ENCODE results near the gene TAF1. TPM values are rescaled to one million over a fixed set of nuclear protein-coding genes. Genes with fewer than 3 reads are reported as not detected.
"Not testable (repeated sequence)": the region's sequence is repeated elsewhere in the genome, so short reads cannot be mapped to it uniquely, and the experiment has no call there.

TAF1 gene
- total RNA-seq, 1 donor from 2014 or later, result 23.3 TPM

DNA sequence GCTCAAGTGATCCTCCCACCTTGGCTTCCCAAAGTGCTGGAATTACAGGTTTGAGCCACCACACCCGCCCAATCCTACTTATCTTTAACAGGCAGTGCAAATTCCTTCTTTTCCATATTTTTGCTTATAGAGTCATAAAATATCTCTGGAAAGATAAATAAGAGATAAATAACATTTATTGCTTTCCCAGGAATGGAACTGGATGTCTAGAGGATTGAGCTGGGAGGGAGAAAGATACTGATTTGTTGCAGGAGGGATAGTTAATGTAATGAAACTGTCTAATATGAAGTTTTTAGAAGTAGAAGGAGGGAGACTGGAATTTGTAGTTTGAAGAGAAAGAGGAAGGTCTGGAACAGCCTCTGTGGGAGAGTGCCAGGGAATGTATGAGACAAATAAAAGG is 44.4 kb upstream of the TAF1 start:
- DNase-seq (ENCODE audit: low read depth) (no peak), FAIRE-seq (no peak)
- no peaks in the 10 kb centered on the region for H3K27me3 Mint-ChIP-seq (ENCODE audit: low read depth, unreplicated experiment)
- H3K36me3 Mint-ChIP-seq (ENCODE audit: low read depth, unreplicated experiment), result peaks cover 12% of the 10 kb centered on the region
- no peak for TF ChIP-seq EZH2 (IDR thresholded peaks at IDR 0.05; ENCODE audit: insufficient read depth, low read length)
- TF ChIP-seq, protein P1, sequence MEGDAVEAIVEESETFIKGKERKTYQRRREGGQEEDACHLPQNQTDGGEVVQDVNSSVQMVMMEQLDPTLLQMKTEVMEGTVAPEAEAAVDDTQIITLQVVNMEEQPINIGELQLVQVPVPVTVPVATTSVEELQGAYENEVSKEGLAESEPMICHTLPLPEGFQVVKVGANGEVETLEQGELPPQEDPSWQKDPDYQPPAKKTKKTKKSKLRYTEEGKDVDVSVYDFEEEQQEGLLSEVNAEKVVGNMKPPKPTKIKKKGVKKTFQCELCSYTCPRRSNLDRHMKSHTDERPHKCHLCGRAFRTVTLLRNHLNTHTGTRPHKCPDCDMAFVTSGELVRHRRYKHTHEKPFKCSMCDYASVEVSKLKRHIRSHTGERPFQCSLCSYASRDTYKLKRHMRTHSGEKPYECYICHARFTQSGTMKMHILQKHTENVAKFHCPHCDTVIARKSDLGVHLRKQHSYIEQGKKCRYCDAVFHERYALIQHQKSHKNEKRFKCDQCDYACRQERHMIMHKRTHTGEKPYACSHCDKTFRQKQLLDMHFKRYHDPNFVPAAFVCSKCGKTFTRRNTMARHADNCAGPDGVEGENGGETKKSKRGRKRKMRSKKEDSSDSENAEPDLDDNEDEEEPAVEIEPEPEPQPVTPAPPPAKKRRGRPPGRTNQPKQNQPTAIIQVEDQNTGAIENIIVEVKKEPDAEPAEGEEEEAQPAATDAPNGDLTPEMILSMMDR (IDR thresholded peaks at IDR 0.05; ENCODE audit: insufficient read depth, low read depth, low read length), result no peak
- Histone ChIP-seq H3K4me2 (ENCODE audit: low read length) (no peak overlapping the region), H3K36me3 (ENCODE audit: insufficient read depth, low read length) (no peaks in the 10 kb centered on the region), H2AFZ (ENCODE audit: low read depth, low read length) (no peak overlapping the region), H4K20me1 (ENCODE audit: insufficient read depth, low read length) (no peaks in the 10 kb centered on the region), H3K27me3 (ENCODE audit: insufficient read depth, low read length) (no peaks in the 10 kb centered on the region), H3K27ac (ENCODE audit: low read depth, low read length) (no peak overlapping the region), H3K4me1 (ENCODE audit: insufficient read depth, low read length) (no peaks in the 10 kb centered on the region), H3K9ac (ENCODE audit: low read length) (no peak overlapping the region), H3K9me3 (ENCODE audit: insufficient read depth, low read depth, low read length) (no peaks in the 10 kb centered on the region), H3K4me3 (ENCODE audit: insufficient read depth, low read depth, low read length) (no peak overlapping the region), H3K79me2 (ENCODE audit: insufficient read depth, low read length) (no peaks in the 10 kb centered on the region)
- no peak overlapping the region for H3K27ac Mint-ChIP-seq (ENCODE audit: unreplicated experiment)
- H3K4me3 Mint-ChIP-seq (ENCODE audit: unreplicated experiment), result no peak overlapping the region
- no peaks in the 10 kb centered on the region for H3K4me1 Mint-ChIP-seq (ENCODE audit: low read depth, unreplicated experiment)
- no peaks in the 10 kb centered on the region for H3K9me3 Mint-ChIP-seq (ENCODE audit: unreplicated experiment)

DNA sequence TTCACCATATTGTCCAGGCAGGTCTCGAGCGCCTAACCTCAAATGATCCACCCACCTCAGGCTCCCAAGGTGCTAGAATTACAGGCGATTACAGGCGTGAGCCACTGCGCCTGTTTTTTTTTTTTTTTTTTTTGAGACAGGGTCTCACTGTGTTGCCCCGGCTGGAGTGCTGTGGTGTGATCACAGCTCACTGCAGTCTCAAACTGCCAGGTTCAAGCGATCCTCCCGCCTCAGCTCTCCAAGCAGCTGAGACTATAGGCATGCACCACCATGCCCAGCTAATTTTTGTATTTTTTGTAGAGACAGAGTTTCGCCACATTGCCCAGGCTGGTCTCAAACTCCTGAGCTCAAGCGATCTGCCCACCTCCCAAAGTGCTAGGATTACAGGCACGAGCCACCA is 41.7 kb upstream of the TAF1 start:
- not testable (repeated sequence) for H3K27ac Mint-ChIP-seq (ENCODE audit: unreplicated experiment); H3K4me1 ChIP-seq (ENCODE audit: insufficient read depth, low read length); H3K4me1 Mint-ChIP-seq (ENCODE audit: low read depth, unreplicated experiment); H3K27me3 ChIP-seq (ENCODE audit: insufficient read depth, low read length); H3K27ac ChIP-seq (ENCODE audit: low read depth, low read length); H3K9ac ChIP-seq (ENCODE audit: low read length); H3K36me3 ChIP-seq (ENCODE audit: insufficient read depth, low read length); H3K9me3 Mint-ChIP-seq (ENCODE audit: unreplicated experiment); H3K4me2 ChIP-seq (ENCODE audit: low read length); H3K79me2 ChIP-seq (ENCODE audit: insufficient read depth, low read length); H3K9me3 ChIP-seq (ENCODE audit: insufficient read depth, low read depth, low read length); H2AFZ ChIP-seq (ENCODE audit: low read depth, low read length); DNase-seq (ENCODE audit: low read depth); H4K20me1 ChIP-seq (ENCODE audit: insufficient read depth, low read length); H3K4me3 Mint-ChIP-seq (ENCODE audit: unreplicated experiment); FAIRE-seq; H3K4me3 ChIP-seq (ENCODE audit: insufficient read depth, low read depth, low read length); H3K27me3 Mint-ChIP-seq (ENCODE audit: low read depth, unreplicated experiment)
- peaks cover 15% of the 10 kb centered on the region for H3K36me3 Mint-ChIP-seq (ENCODE audit: low read depth, unreplicated experiment)

DNA sequence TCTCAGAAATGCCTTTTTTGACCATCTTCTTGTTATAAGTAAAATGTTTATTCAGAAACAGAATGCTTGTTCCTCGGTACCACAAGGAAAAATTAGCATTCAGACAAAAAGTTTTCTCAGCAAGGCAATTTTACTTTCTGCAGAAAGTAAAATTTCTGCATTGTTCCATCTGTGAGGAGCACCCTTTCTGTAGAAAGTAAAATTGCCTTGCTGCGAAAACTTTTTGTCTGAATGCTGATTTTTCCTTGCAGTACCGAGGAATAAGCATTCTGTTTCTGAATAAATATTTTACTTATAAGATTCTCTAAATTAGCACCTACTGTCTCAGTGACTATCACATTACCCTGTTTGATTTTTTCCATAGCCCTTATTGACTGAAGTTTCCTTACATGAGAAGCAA is 39.8 kb upstream of the TAF1 start:
- no peak for DNase-seq (ENCODE audit: low read depth)
- H3K36me3 Mint-ChIP-seq (ENCODE audit: low read depth, unreplicated experiment), result peaks cover 12% of the 10 kb centered on the region

DNA sequence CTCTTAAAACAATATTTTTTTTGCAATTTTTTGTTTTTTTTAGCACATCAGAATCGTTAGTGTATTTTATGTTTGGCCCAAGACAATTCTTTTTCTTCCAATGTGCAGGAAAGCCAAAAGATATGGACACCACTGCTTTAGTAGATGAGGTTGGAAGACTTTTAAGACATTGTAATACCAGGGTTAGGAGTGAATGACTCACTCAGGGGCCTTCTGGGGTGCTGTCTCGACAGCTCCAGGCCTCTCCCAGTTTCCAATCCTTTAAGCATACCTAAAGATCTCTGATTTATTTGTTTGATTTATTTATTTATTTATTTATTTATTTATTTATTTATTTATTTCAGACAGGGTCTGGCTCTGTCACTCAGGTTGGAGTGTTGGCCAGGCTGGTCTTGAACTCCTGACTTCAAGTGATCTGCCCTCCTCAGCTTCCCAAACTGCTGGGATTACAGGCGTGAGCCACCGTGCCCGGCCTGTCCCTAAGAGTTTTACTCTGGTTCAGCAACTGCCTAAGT is 16.9 kb upstream of the TAF1 start:
- H3K27me3 ChIP-seq (ENCODE audit: insufficient read depth, low read length); H3K36me3 Mint-ChIP-seq (ENCODE audit: low read depth, unreplicated experiment); H3K4me3 Mint-ChIP-seq (ENCODE audit: unreplicated experiment); H3K9ac ChIP-seq (ENCODE audit: low read length); H3K4me1 ChIP-seq (ENCODE audit: insufficient read depth, low read length); H3K27ac Mint-ChIP-seq (ENCODE audit: unreplicated experiment); H3K79me2 ChIP-seq (ENCODE audit: insufficient read depth, low read length); DNase-seq (ENCODE audit: low read depth); H3K4me2 ChIP-seq (ENCODE audit: low read length); H2AFZ ChIP-seq (ENCODE audit: low read depth, low read length); H3K36me3 ChIP-seq (ENCODE audit: insufficient read depth, low read length); H3K9me3 Mint-ChIP-seq (ENCODE audit: unreplicated experiment); H4K20me1 ChIP-seq (ENCODE audit: insufficient read depth, low read length); H3K27ac ChIP-seq (ENCODE audit: low read depth, low read length); H3K4me3 ChIP-seq (ENCODE audit: insufficient read depth, low read depth, low read length); H3K4me1 Mint-ChIP-seq (ENCODE audit: low read depth, unreplicated experiment); H3K9me3 ChIP-seq (ENCODE audit: insufficient read depth, low read depth, low read length); H3K27me3 Mint-ChIP-seq (ENCODE audit: low read depth, unreplicated experiment): not testable (repeated sequence)
- FAIRE-seq, result peak; percentile 5

More for the DNA sequence above, 39.8 kb upstream of the TAF1 start:
- no peaks in the 10 kb centered on the region for H3K9me3 ChIP-seq (ENCODE audit: insufficient read depth, low read depth, low read length)
- H3K4me3 ChIP-seq (ENCODE audit: insufficient read depth, low read depth, low read length), result no peak overlapping the region
- no peak overlapping the region for H2AFZ ChIP-seq (ENCODE audit: low read depth, low read length)
- H3K36me3 ChIP-seq (ENCODE audit: insufficient read depth, low read length), result no peaks in the 10 kb centered on the region
- no peak overlapping the region for H3K27ac ChIP-seq (ENCODE audit: low read depth, low read length)
- Mint-ChIP-seq H3K27me3 (ENCODE audit: low read depth, unreplicated experiment) (no peaks in the 10 kb centered on the region), H3K4me3 (ENCODE audit: unreplicated experiment) (no peak overlapping the region), H3K9me3 (ENCODE audit: unreplicated experiment) (no peaks in the 10 kb centered on the region), H3K4me1 (ENCODE audit: low read depth, unreplicated experiment) (no peaks in the 10 kb centered on the region), H3K27ac (ENCODE audit: unreplicated experiment) (no peak overlapping the region)
- no peaks in the 10 kb centered on the region for H3K27me3 ChIP-seq (ENCODE audit: insufficient read depth, low read length)
- H4K20me1 ChIP-seq (ENCODE audit: insufficient read depth, low read length), result no peaks in the 10 kb centered on the region
- FAIRE-seq, result no peak
- no peak overlapping the region for H3K9ac ChIP-seq (ENCODE audit: low read length)
- no peak overlapping the region for H3K4me2 ChIP-seq (ENCODE audit: low read length)
- H3K4me1 ChIP-seq (ENCODE audit: insufficient read depth, low read length), result no peaks in the 10 kb centered on the region
- TF ChIP-seq, protein P1 (IDR thresholded peaks at IDR 0.05; ENCODE audit: insufficient read depth, low read depth, low read length), result no peak
- TF ChIP-seq EZH2 (IDR thresholded peaks at IDR 0.05; ENCODE audit: insufficient read depth, low read length), result no peak
- no peaks in the 10 kb centered on the region for H3K79me2 ChIP-seq (ENCODE audit: insufficient read depth, low read length)

DNA sequence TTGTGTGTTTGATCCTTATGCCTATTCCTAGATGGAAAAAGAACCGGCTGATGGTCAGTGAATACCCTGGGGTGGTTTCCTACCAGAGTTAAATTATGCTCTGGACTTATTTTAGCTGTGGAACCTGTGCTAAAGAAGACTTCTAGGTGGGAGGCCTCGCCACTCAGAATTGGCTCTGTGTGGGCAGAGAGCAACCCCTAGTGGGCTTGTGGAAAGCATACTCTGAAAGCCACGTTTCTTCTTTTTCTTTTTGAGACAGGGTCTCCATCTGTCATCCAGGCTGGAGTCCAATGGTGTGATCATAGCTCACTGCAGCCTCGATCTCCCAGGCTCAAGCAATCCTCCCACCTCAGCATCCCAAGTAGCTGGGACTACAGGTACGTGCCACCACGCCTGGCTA is 16.3 kb upstream of the TAF1 start:
- H3K27ac Mint-ChIP-seq (ENCODE audit: unreplicated experiment); H3K27me3 ChIP-seq (ENCODE audit: insufficient read depth, low read length); H3K4me1 Mint-ChIP-seq (ENCODE audit: low read depth, unreplicated experiment); H3K4me3 Mint-ChIP-seq (ENCODE audit: unreplicated experiment); H3K9ac ChIP-seq (ENCODE audit: low read length); DNase-seq (ENCODE audit: low read depth); H3K27me3 Mint-ChIP-seq (ENCODE audit: low read depth, unreplicated experiment); H3K4me3 ChIP-seq (ENCODE audit: insufficient read depth, low read depth, low read length); H4K20me1 ChIP-seq (ENCODE audit: insufficient read depth, low read length); H3K9me3 ChIP-seq (ENCODE audit: insufficient read depth, low read depth, low read length); H3K9me3 Mint-ChIP-seq (ENCODE audit: unreplicated experiment); H3K79me2 ChIP-seq (ENCODE audit: insufficient read depth, low read length); H3K36me3 ChIP-seq (ENCODE audit: insufficient read depth, low read length); H3K4me2 ChIP-seq (ENCODE audit: low read length); FAIRE-seq; H3K27ac ChIP-seq (ENCODE audit: low read depth, low read length); H2AFZ ChIP-seq (ENCODE audit: low read depth, low read length); H3K36me3 Mint-ChIP-seq (ENCODE audit: low read depth, unreplicated experiment); H3K4me1 ChIP-seq (ENCODE audit: insufficient read depth, low read length): not testable (repeated sequence)
